Natural killer cell treated with Interleukin-12 subunit alpha and Interleukin-12 subunit beta and Interleukin-15 and Interleukin-18, amount 100 ng/mL, for 72 hours (primary cell): ENCODE results near the gene SLC18A2. TPM values are rescaled to one million over a fixed set of nuclear protein-coding genes. Genes with fewer than 3 reads are reported as not detected.

Experiments used
- ATAC-seq, 2 donors: fragments of 150-1000 bp; cut with Tn5 transposase in 1 of 2; sonication (Bioruptor Pico), chemical (Tn5 transposase) in 1 of 2; 2 replicates each; pipeline ENCODE4 v1.10.0; 2021
- DNase-seq: peaks from one replicate; pipeline ENCODE4 v3.0.0; 2022; ENCODE audit warnings: low spot score
- H3K27ac Mint-ChIP-seq, 2 donors: 1 replicate in 1 of 2; 2 replicates in 1 of 2; pipeline ENCODE4 v1.8.0; 2022; ENCODE audit warnings: mixed read lengths in 2 of 2, mild to moderate bottlenecking in 1 of 2, moderate library complexity in 1 of 2
- H3K27me3 Mint-ChIP-seq, 2 donors: 1 replicate in 1 of 2; 2 replicates in 1 of 2; pipeline ENCODE4 v1.8.0; 2022; ENCODE audit warnings: mixed read lengths in 2 of 2
- H3K36me3 Mint-ChIP-seq: one replicate; pipeline ENCODE4 v1.8.0; 2022; ENCODE audit warnings: mixed read lengths
- H3K4me1 Mint-ChIP-seq, 2 donors: 1 replicate in 1 of 2; 2 replicates in 1 of 2; pipeline ENCODE4 v1.8.0; 2022; ENCODE audit warnings: low read depth in 2 of 2, mixed read lengths in 2 of 2, mild to moderate bottlenecking in 1 of 2
- H3K4me3 Mint-ChIP-seq: one replicate; pipeline ENCODE4 v1.8.0; 2022; ENCODE audit warnings: mixed read lengths
- H3K9me3 Mint-ChIP-seq: 2 replicates; pipeline ENCODE4 v1.8.0; 2022; ENCODE audit warnings: mixed read lengths
- total RNA-seq, 2 donors: library from RNA; stranded (reverse); gene quantifications; one replicate each; pipeline ENCODE4 v1.2.3, GENCODE V29; 2022

The SLC18A2 gene
- total RNA-seq, 2 donors from 2014 or later, result 0.59 TPM; not detected in 1

DNA sequence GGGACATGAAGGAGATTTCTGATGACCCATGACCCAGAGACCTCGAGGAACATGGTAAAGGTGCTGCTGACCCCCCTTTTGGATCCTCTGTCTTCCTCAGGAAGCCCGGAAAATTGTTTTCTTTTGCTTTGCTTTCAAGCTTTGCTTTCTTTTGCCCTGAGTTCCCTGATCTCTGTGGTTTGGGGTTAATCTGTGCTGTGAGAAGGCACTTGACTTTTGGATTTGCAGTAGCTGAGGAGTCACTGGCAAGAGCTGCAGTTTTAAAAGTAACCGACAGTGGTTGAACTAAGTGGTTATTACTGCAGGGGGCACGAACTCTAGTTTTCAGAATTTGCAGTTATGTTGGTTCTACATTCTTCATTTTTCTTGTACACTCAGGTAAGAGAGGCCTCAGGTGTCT lies 81.3 kb downstream of the SLC18A2 start:
- peaks cover 15 to 21% of the 10 kb centered on the region in 2 donors for H3K4me1 Mint-ChIP-seq
- H3K27me3 Mint-ChIP-seq, result no peaks in the 10 kb centered on the region
- H3K9me3 Mint-ChIP-seq, result no peaks in the 10 kb centered on the region
- no peak overlapping the region for H3K27ac Mint-ChIP-seq
- DNase-seq, result no peak
- ATAC-seq, result no peak
- H3K4me3 Mint-ChIP-seq, result no peak overlapping the region
- no peaks in the 10 kb centered on the region for H3K36me3 Mint-ChIP-seq

DNA sequence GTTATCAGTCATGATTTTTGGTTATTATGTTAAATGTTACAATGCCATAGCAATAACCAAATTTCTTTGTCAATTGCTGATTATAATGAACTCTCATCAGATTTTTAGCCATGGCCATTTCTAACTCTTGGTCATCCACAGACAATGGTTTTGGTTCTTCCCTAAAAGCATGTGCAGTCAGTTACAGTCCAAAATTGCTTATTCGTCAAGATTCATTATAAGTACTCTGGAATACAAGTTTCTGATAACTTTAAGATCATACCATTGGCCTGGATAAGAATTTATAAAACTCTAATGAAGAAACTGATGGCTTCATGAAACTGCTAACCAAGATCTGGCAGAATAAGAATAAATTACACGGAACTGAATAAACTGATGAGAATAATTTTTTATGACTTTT lies 83.5 kb downstream of the SLC18A2 start:
- Mint-ChIP-seq H3K4me1 (peaks cover 23 to 26% of the 10 kb centered on the region in 2 donors), H3K27ac (no peak overlapping the region), H3K4me3 (no peak overlapping the region), H3K27me3 (no peaks in the 10 kb centered on the region), H3K36me3 (no peaks in the 10 kb centered on the region), H3K9me3 (no peaks in the 10 kb centered on the region)
- ATAC-seq (no peak), DNase-seq (no peak)

DNA sequence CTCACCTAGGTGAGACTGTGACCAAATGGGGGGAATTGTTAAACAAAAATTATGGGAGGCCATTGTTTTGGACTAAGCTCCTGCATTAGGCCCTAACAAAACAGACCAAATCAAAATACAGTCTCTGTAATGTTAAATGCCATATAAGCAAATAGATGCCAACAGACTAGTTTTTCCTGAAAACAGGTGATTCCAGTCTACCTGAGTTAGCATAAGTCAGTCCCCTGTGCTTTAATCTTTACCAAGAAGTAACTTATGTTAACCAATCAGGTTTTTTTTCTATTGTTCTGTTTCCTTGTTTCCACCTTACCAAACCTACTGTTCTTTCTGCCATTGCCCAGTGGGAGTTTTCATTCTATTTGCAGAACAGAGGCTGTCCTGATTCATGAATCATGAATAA lies 86.3 kb downstream of the SLC18A2 start:
- Mint-ChIP-seq H3K4me3 (no peak overlapping the region), H3K27me3 (no peaks in the 10 kb centered on the region), H3K9me3 (no peaks in the 10 kb centered on the region), H3K4me1 (peaks cover 24 to 29% of the 10 kb centered on the region in 2 donors), H3K27ac (no peak overlapping the region), H3K36me3 (no peaks in the 10 kb centered on the region)
- ATAC-seq (no peak), DNase-seq (no peak)

Other genes starting within 250 kb of the SLC18A2 start
- not detected for gene SHTN1, start 235.9 kb upstream of the SLC18A2 start, total RNA-seq
- gene VAX1, start 102.8 kb upstream of the SLC18A2 start, total RNA-seq, result not detected
- not detected for gene KCNK18, start 43.6 kb upstream of the SLC18A2 start, total RNA-seq
- gene PDZD8, start 134.3 kb downstream of the SLC18A2 start, total RNA-seq, result 10 to 100 TPM; 26.0 to 39.5 TPM